ENCODE results near the gene CCL7.

The CCL7 gene

DNA sequence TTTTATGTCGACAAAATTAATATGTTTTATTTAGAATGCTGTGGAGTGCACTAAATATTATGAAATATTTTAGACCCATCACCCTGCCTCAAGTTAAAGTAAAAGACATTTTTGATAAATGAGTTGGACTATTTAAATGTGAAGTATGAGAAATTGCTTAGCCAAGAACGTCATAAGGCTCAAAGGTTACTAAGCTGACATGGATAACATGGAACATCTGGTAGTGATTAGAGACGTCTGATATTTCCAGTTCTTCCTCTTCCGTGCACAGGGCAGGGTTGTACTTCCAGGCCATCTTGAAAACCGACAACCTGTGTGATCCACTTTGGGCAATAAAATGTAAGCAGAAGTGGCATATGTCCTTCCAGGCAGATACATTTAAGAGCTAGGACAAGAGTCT, 42.1 kb downstream of the CCL7 start:
- Histone ChIP-seq H3K27me3 (ENCODE audit: insufficient read depth, insufficient read length) (no peaks in the 10 kb centered on the region), H3K9ac (ENCODE audit: insufficient read length, low read depth) (no peak overlapping the region), H3K4me1 (ENCODE audit: insufficient read depth, insufficient read length) (no peaks in the 10 kb centered on the region), H3K9me3 (ENCODE audit: insufficient read depth, low read length) (no peaks in the 10 kb centered on the region), H3K36me3 (ENCODE audit: insufficient read depth, insufficient read length, low read length) (no peaks in the 10 kb centered on the region), H3K4me3 (ENCODE audit: insufficient read length, low read depth) (no peak overlapping the region)
- DNase-seq (ENCODE audit: low read depth, low spot score) = no peak
- no peak for TF ChIP-seq ZNF274 (IDR thresholded peaks at IDR 0.05; ENCODE audit: low read depth, low read length)
- no peak for TF ChIP-seq YY1 (IDR thresholded peaks at IDR 0.05; ENCODE audit: insufficient read depth, insufficient read length)
- TF ChIP-seq SUZ12 (IDR thresholded peaks at IDR 0.05; ENCODE audit: extremely low read depth, insufficient read depth, insufficient read length) = no peak

DNA sequence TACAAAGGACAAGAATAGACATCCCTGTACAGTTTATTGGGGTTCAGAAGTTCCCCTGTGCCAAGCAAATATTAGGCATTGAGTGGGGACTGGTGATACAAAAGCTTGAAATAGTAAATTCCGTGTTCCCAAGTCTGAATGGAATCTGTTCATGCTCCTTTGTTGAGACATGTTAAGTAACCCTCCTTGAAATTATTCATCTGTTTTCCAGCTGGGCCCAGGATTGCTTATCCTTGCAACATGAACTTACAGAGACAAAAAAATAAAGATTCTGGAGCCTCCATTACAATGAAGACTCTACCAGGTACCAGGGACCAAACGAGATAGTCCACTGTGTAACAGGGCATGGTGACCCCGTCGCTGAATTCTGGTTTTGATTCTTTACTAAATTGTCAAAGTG, 43.1 kb downstream of the CCL7 start:
- Histone ChIP-seq H3K4me3 (ENCODE audit: insufficient read length, low read depth) (no peak overlapping the region), H3K36me3 (ENCODE audit: insufficient read depth, insufficient read length, low read length) (no peaks in the 10 kb centered on the region), H3K27me3 (ENCODE audit: insufficient read depth, insufficient read length) (no peaks in the 10 kb centered on the region), H3K9ac (ENCODE audit: insufficient read length, low read depth) (no peak overlapping the region), H3K4me1 (ENCODE audit: insufficient read depth, insufficient read length) (no peaks in the 10 kb centered on the region), H3K9me3 (ENCODE audit: insufficient read depth, low read length) (no peaks in the 10 kb centered on the region)
- no peak for TF ChIP-seq SUZ12 (IDR thresholded peaks at IDR 0.05; ENCODE audit: extremely low read depth, insufficient read depth, insufficient read length)
- TF ChIP-seq ZNF274 (IDR thresholded peaks at IDR 0.05; ENCODE audit: low read depth, low read length) = no peak
- TF ChIP-seq YY1 (IDR thresholded peaks at IDR 0.05; ENCODE audit: insufficient read depth, insufficient read length) = no peak
- no peak for DNase-seq (ENCODE audit: low read depth, low spot score)

DNA sequence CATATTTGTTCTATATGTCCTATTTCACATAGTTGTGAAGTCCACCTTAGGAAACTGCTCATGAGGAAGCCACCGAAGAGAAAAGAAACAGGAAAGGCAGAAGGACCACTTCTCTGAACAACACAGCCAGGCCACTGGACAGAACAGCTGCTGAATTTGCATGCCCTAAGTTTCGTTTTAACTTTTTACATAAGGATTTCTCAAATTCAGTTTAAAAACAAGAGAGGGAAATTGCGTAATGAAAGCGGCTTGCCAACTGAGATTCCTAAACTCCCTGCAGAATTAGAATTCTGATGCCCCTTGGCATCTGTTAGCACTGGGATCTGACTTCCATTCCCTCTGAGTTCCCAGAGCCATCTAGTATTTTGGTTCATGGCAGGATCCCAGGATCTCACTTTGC, 44.3 kb downstream of the CCL7 start:
- H3K4me1 ChIP-seq (ENCODE audit: insufficient read depth, insufficient read length) = no peaks in the 10 kb centered on the region
- no peak overlapping the region for H3K4me3 ChIP-seq (ENCODE audit: insufficient read length, low read depth)
- TF ChIP-seq ZNF274 (IDR thresholded peaks at IDR 0.05; ENCODE audit: low read depth, low read length) (no peak), SUZ12 (IDR thresholded peaks at IDR 0.05; ENCODE audit: extremely low read depth, insufficient read depth, insufficient read length) (no peak), YY1 (IDR thresholded peaks at IDR 0.05; ENCODE audit: insufficient read depth, insufficient read length) (no peak)
- no peak for DNase-seq (ENCODE audit: low read depth, low spot score)
- H3K9ac ChIP-seq (ENCODE audit: insufficient read length, low read depth) = no peak overlapping the region
- no peaks in the 10 kb centered on the region for H3K27me3 ChIP-seq (ENCODE audit: insufficient read depth, insufficient read length)
- H3K36me3 ChIP-seq (ENCODE audit: insufficient read depth, insufficient read length, low read length) = no peaks in the 10 kb centered on the region
- no peaks in the 10 kb centered on the region for H3K9me3 ChIP-seq (ENCODE audit: insufficient read depth, low read length)

GRCh38 chr17:34318474-34318873, 48.5 kb downstream of the CCL7 start:
- Histone ChIP-seq H3K4me1 (ENCODE audit: insufficient read depth, insufficient read length) (no peaks in the 10 kb centered on the region), H3K9ac (ENCODE audit: insufficient read length, low read depth) (no peak overlapping the region), H3K36me3 (ENCODE audit: insufficient read depth, insufficient read length, low read length) (no peaks in the 10 kb centered on the region), H3K27me3 (ENCODE audit: insufficient read depth, insufficient read length) (no peaks in the 10 kb centered on the region), H3K9me3 (ENCODE audit: insufficient read depth, low read length) (no peaks in the 10 kb centered on the region), H3K4me3 (ENCODE audit: insufficient read length, low read depth) (no peak overlapping the region)
- TF ChIP-seq ZNF274 (IDR thresholded peaks at IDR 0.05; ENCODE audit: low read depth, low read length) = no peak
- no peak for TF ChIP-seq SUZ12 (IDR thresholded peaks at IDR 0.05; ENCODE audit: extremely low read depth, insufficient read depth, insufficient read length)
- TF ChIP-seq YY1 (IDR thresholded peaks at IDR 0.05; ENCODE audit: insufficient read depth, insufficient read length) = no peak
- DNase-seq (ENCODE audit: low read depth, low spot score) = no peak

GRCh38 chr17:34319039-34319483, 49.0 kb downstream of the CCL7 start, which contains the start of gene CCL8:
CCL8 (plus strand) TSS chr17:34319435; CDS start chr17:34319502, 67 bp downstream.
- no peak for TF ChIP-seq YY1 (IDR thresholded peaks at IDR 0.05; ENCODE audit: insufficient read depth, insufficient read length)
- TF ChIP-seq SUZ12 (IDR thresholded peaks at IDR 0.05; ENCODE audit: extremely low read depth, insufficient read depth, insufficient read length) = no peak
- TF ChIP-seq ZNF274 (IDR thresholded peaks at IDR 0.05; ENCODE audit: low read depth, low read length) = no peak
- Histone ChIP-seq H3K9ac (ENCODE audit: insufficient read length, low read depth) (no peak within 1 kb of the TSS), H3K4me3 (ENCODE audit: insufficient read length, low read depth) (no peak within 1 kb of the TSS), H3K36me3 (ENCODE audit: insufficient read depth, insufficient read length, low read length) (no peaks in the 10 kb centered on the region), H3K4me1 (ENCODE audit: insufficient read depth, insufficient read length) (no peaks in the 10 kb centered on the region), H3K27me3 (ENCODE audit: insufficient read depth, insufficient read length) (no peaks in the 10 kb centered on the region), H3K9me3 (ENCODE audit: insufficient read depth, low read length) (no peaks in the 10 kb centered on the region; the same call in 1 of the 2 replicates)
- DNase-seq (ENCODE audit: low read depth, low spot score) = no peak

Measured in NT2/D1 (cell line).